ENCODE measurements around the gene GIMAP4.
"Not testable (repeated sequence)": the region's sequence is repeated elsewhere in the genome, so short reads cannot be mapped to it uniquely, and the experiment has no call there.

GIMAP4 gene

GRCh38 chr7:150579979-150580637 lies 12.9 kb downstream of the GIMAP4 start:
- not testable (repeated sequence) for DNase-seq (ENCODE audit: low read depth in 2 of 2, low spot score in 1 of 2)

- DNase-seq (ENCODE audit: low read depth in 2 of 2, low spot score in 1 of 2): no peak
These were observed 13.6 kb downstream of the GIMAP4 start for GRCh38 chr7:150580638-150581394.

GRCh38 chr7:150585199-150585598 lies 18.0 kb downstream of the GIMAP4 start:
- DNase-seq (ENCODE audit: low read depth in 2 of 2, low spot score in 1 of 2): no peak

- DNase-seq (ENCODE audit: low read depth in 2 of 2, low spot score in 1 of 2): no peak
These were observed 19.0 kb downstream of the GIMAP4 start for GRCh38 chr7:150586068-150586784.

GRCh38 chr7:150586785-150587152 lies 19.6 kb downstream of the GIMAP4 start:
- DNase-seq (ENCODE audit: low read depth in 2 of 2, low spot score in 1 of 2): no peak

GRCh38 chr7:150587551-150587950 lies 20.4 kb downstream of the GIMAP4 start:
- DNase-seq (ENCODE audit: low read depth in 2 of 2, low spot score in 1 of 2): no peak

- no peak for DNase-seq (ENCODE audit: low read depth in 2 of 2, low spot score in 1 of 2)
These were observed 27.6 kb downstream of the GIMAP4 start for GRCh38 chr7:150594805-150595204.

GRCh38 chr7:150595361-150595760 lies 28.2 kb downstream of the GIMAP4 start:
- DNase-seq (ENCODE audit: low read depth in 2 of 2, low spot score in 1 of 2): no peak

GRCh38 chr7:150603600-150603999 lies 36.4 kb downstream of the GIMAP4 start:
- not testable (repeated sequence) for DNase-seq (ENCODE audit: low read depth in 2 of 2, low spot score in 1 of 2)

- DNase-seq (ENCODE audit: low read depth in 2 of 2, low spot score in 1 of 2): no peak
These were observed 43.0 kb downstream of the GIMAP4 start for GRCh38 chr7:150610233-150610632.

GRCh38 chr7:150612925-150613324 lies 45.7 kb downstream of the GIMAP4 start:
- DNase-seq (ENCODE audit: low read depth in 2 of 2, low spot score in 1 of 2): no peak

- DNase-seq (ENCODE audit: low read depth in 2 of 2, low spot score in 1 of 2): no peak
These were observed 46.7 kb downstream of the GIMAP4 start for GRCh38 chr7:150613880-150614279.

GRCh38 chr7:150614426-150614825 lies 47.2 kb downstream of the GIMAP4 start:
- not testable (repeated sequence) for DNase-seq (ENCODE audit: low read depth in 2 of 2, low spot score in 1 of 2)

- DNase-seq (ENCODE audit: low read depth in 2 of 2, low spot score in 1 of 2): not testable (repeated sequence)
These were observed 48.1 kb downstream of the GIMAP4 start for GRCh38 chr7:150615221-150615755.

GRCh38 chr7:150620061-150620460 lies 52.9 kb downstream of the GIMAP4 start:
- DNase-seq (ENCODE audit: low read depth in 2 of 2, low spot score in 1 of 2): no peak

GRCh38 chr7:150620617-150621371 lies 53.6 kb downstream of the GIMAP4 start:
- DNase-seq (ENCODE audit: low read depth in 2 of 2, low spot score in 1 of 2): no peak

- no peak for DNase-seq (ENCODE audit: low read depth in 2 of 2, low spot score in 1 of 2)
These were observed 54.2 kb downstream of the GIMAP4 start for GRCh38 chr7:150621376-150621775.
